ENCODE data around the gene EEF1AKMT3.

The EEF1AKMT3 gene

GRCh38 chr12:57746025-57746424 lies 26.4 kb upstream of the EEF1AKMT3 start:
- Histone ChIP-seq H3K36me3 (ENCODE audit: insufficient read depth, low read length) (peaks cover 45% of the 10 kb centered on the region), H3K27ac (ENCODE audit: low read length) (no peak overlapping the region), H4K20me1 (ENCODE audit: insufficient read depth, low read length) (peaks cover 14% of the 10 kb centered on the region; the same call in 1 of the 2 replicates), H3K27me3 (ENCODE audit: insufficient read depth, low read length, poor library complexity) (no peaks in the 10 kb centered on the region), H3K9ac (ENCODE audit: low read depth, low read length) (peak overlapping the region; percentile 65), H3K79me2 (ENCODE audit: insufficient read depth, low read length) (peaks cover 34% of the 10 kb centered on the region), H3K4me3 (ENCODE audit: low read depth in 1 of 2, low read length in 2 of 2) (peak overlapping the region in 1 of 2 experiments; percentile 71; a peak in 2 of 4 replicates), H3K9me3 (ENCODE audit: insufficient read depth, low read length, severe bottlenecking) (no peaks in the 10 kb centered on the region), H3K4me1 (ENCODE audit: insufficient read depth, low read length) (peaks cover 53% of the 10 kb centered on the region), H2AFZ (ENCODE audit: low read depth, low read length) (no peak overlapping the region), H3K4me2 (ENCODE audit: insufficient read depth, low read length) (peak overlapping the region; percentile 68; the same call in 1 of the 2 replicates)
- TF ChIP-seq CTCF (IDR thresholded peaks at IDR 0.05; ENCODE audit: borderline replicate concordance, extremely low read depth, low read length, poor library complexity, severe bottlenecking) = no peak
- TF ChIP-seq EZH2 (IDR thresholded peaks at IDR 0.05; ENCODE audit: borderline replicate concordance, low read depth, low read length, severe bottlenecking) = no peak
- ATAC-seq (ENCODE audit: insufficient read depth, low read depth) (no peak), DNase-seq (no peak)

GRCh38 chr12:57749061-57749460 lies 23.4 kb upstream of the EEF1AKMT3 start:
- TF ChIP-seq CTCF (IDR thresholded peaks at IDR 0.05; ENCODE audit: borderline replicate concordance, extremely low read depth, low read length, poor library complexity, severe bottlenecking) (no peak), EZH2 (IDR thresholded peaks at IDR 0.05; ENCODE audit: borderline replicate concordance, low read depth, low read length, severe bottlenecking) (no peak)
- no peak overlapping the region for H3K4me3 ChIP-seq (ENCODE audit: low read depth in 1 of 2, low read length in 2 of 2)
- peaks cover 18% of the 10 kb centered on the region for H4K20me1 ChIP-seq (ENCODE audit: insufficient read depth, low read length)
- no peak overlapping the region for H2AFZ ChIP-seq (ENCODE audit: low read depth, low read length)
- no peak overlapping the region for H3K9ac ChIP-seq (ENCODE audit: low read depth, low read length)
- no peak overlapping the region for H3K4me2 ChIP-seq (ENCODE audit: insufficient read depth, low read length)
- H3K27ac ChIP-seq (ENCODE audit: low read length) = no peak overlapping the region
- ATAC-seq (ENCODE audit: insufficient read depth, low read depth) = no peak
- peaks cover 41% of the 10 kb centered on the region for H3K79me2 ChIP-seq (ENCODE audit: insufficient read depth, low read length)
- H3K9me3 ChIP-seq (ENCODE audit: insufficient read depth, low read length, severe bottlenecking) = no peaks in the 10 kb centered on the region
- peaks cover 53% of the 10 kb centered on the region for H3K4me1 ChIP-seq (ENCODE audit: insufficient read depth, low read length)
- H3K27me3 ChIP-seq (ENCODE audit: insufficient read depth, low read length, poor library complexity) = no peaks in the 10 kb centered on the region
- H3K36me3 ChIP-seq (ENCODE audit: insufficient read depth, low read length) = peaks cover 51% of the 10 kb centered on the region
- no peak for DNase-seq

GRCh38 chr12:57750561-57751431 lies 21.6 kb upstream of the EEF1AKMT3 start:
- Histone ChIP-seq H3K79me2 (ENCODE audit: insufficient read depth, low read length) (peaks cover 39% of the 10 kb centered on the region), H3K9ac (ENCODE audit: low read depth, low read length) (peak overlapping the region; percentile 99), H3K4me1 (ENCODE audit: insufficient read depth, low read length) (peaks cover 52% of the 10 kb centered on the region), H4K20me1 (ENCODE audit: insufficient read depth, low read length) (peaks cover 18% of the 10 kb centered on the region), H2AFZ (ENCODE audit: low read depth, low read length) (no peak overlapping the region), H3K27ac (ENCODE audit: low read length) (peak overlapping the region; percentile 94), H3K36me3 (ENCODE audit: insufficient read depth, low read length) (peaks cover 51% of the 10 kb centered on the region), H3K9me3 (ENCODE audit: insufficient read depth, low read length, severe bottlenecking) (no peaks in the 10 kb centered on the region), H3K27me3 (ENCODE audit: insufficient read depth, low read length, poor library complexity) (no peaks in the 10 kb centered on the region), H3K4me2 (ENCODE audit: insufficient read depth, low read length) (peak overlapping the region; percentile 93), H3K4me3 (ENCODE audit: low read depth in 1 of 2, low read length in 2 of 2) (peak overlapping the region; percentile 73 to 85; a peak in 3 of 4 replicates)
- ATAC-seq (ENCODE audit: insufficient read depth, low read depth) (no peak), DNase-seq (no peak)
- TF ChIP-seq EZH2 (IDR thresholded peaks at IDR 0.05; ENCODE audit: borderline replicate concordance, low read depth, low read length, severe bottlenecking) (no peak), CTCF (IDR thresholded peaks at IDR 0.05; ENCODE audit: borderline replicate concordance, extremely low read depth, low read length, poor library complexity, severe bottlenecking) (no peak)

Measured in DND-41 (cell line).